KBM-7 (cell line): Measurements from ENCODE around the gene LYST.
"Not testable (repeated sequence)": the region's sequence is repeated elsewhere in the genome, so short reads cannot be mapped to it uniquely, and the experiment has no call there.

Experiments used
- DNase-seq: peaks from one replicate; pipeline ENCODE4 v3.0.0-alpha.2; 2015
- in situ Hi-C: fragments of 300-500 bp; cut with MboI; formaldehyde crosslinking; loops from 2 replicates; pipeline ENCODE4 v1.14.3; 2020; ENCODE audit warnings: low sequenced_read_pairs, low pct_unique_long_range_greater_than_20kb, mixed read lengths

LYST gene

DNA sequence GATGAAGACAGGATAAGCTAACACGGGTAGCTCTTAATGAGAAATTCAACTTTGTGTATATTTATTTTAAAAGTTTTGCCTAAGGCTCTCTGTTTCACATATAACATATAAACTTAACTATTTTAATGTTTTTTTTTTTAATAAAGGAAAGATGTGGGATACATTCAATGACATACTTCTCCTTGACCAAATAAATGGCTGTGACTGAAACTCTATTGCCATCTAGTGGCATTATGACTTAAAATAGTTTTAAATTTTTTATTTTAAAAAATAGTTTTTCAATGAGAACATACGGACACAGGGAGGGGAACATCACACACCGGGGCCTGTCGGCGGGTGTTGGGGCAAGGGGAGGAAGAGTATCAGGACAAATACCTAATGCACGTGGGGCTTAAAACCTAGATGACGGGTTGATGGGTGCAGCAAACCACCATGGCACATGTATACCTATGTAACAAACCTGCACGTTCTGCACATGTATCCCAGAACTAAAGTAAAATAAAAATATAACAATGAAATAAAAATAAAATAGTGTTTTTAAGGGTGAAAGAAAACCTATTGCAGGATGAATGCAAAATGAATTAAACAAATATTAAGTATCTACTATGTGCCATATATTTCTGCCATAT, 83.4 kb downstream of the LYST start:
- in situ Hi-C loops, result no loop called here

DNA sequence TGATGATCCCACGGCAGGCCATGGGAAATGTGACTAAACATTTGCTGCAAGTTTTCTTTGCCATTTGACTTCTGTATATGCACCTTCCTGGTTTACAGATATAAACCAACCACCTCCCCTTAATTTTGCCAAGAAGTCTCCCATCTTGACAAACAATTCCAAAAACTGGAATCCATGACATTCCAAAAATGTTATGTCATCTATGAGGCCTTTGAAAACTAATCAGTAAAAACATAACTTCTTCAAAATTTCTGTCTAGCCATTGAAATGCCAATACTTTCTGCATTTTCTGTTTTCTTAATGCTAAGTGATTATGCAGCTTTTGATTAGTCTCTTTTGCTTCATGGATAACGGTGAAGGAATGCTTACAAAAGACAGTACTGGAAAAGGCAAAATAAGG, 84.1 kb downstream of the LYST start:
- in situ Hi-C loops, result no loop called here
- DNase-seq, result no peak

More for the DNA sequence above, 83.4 kb downstream of the LYST start:
- DNase-seq, result peak; percentile 55

DNA sequence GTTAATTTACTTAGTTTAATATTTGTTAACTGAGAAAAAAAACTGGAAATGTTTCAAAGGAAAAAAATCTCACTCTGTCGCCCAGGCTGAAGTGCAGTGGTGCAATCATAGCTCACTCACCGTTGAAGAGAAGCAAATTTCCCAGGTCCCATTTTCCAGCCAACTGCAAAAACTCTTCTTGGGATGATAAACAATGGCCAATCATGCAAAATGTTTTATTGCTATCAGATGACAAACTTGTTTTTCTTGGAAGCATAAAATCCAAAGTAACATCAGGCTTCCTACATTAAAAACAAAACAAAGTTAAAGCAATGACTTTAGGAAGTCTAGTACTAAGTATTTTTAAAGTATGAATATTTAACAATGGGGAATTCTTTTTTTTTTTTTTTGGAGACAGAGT, 84.9 kb downstream of the LYST start:
- in situ Hi-C loops, result no loop called here

DNA sequence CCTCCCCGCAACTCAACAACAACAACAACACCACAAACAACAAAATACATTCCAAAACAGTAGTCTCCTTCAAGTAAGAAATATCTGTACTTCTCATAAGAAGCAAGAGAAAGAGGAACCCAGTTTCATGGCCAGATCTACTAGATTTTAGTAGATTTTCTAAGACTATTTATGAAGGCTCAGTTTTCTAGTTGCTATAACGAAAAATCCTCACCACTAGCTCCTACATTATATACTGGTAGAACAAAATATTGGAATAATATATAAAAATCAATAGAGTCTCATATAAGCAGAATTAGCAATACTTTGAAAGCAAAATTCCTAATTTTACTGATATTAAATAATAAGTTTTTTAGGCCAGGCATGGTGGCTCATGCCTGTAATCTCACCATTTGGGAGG, 86.9 kb downstream of the LYST start:
- in situ Hi-C loops, result no loop called here

More for the DNA sequence above, 84.9 kb downstream of the LYST start:
- DNase-seq, result no peak

DNA sequence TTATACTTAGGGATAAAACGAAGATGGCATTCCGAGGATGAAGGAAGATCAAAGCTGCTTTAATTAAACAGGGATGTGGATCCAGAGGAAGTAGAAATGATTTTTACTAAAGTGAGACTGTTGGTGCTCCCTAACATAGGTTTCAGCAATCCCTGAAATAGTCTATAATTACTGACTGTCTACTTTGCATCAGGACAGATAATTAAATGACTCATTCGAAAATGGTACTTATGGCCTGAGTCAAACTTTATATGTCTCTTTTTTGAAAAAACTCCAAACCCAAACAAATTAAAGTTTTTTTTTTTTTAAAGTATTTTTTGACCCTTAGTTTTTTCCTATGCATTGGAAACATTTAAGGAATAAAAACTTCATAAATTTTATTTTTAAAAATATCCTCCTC, 90.3 kb downstream of the LYST start:
- DNase-seq, result no peak
- in situ Hi-C loops, result no loop called here

More for the DNA sequence above, 86.9 kb downstream of the LYST start:
- DNase-seq, result no peak

DNA sequence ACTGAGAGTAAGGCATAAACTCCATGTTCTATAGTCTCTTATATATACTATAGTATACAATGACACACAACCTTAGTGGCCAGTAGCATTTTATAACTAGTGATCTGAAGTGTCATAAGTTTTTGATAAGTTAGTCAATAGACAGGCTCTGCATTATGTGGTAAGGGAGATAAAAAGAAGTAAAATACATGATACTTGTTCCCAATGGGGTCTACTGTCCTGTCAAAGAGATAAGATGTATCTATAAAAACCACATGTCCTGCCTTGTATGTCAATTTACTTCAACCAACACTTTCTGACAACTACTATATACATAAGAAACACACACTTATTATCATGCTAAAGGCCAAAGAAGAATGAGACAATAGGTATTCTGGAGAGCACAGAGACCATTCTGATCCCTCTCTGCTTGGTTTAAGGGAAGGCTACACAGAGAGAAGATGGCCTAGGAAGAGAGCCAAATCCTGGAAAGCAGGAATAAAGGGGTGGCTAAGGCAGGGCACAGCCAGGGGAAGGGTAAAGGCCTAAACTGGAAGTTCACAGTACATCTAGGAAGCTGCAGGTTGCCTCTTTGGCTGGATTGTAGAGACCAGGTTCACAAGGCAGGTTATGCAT, 91.4 kb downstream of the LYST start:
- in situ Hi-C loops, result no loop called here
- no peak for DNase-seq

DNA sequence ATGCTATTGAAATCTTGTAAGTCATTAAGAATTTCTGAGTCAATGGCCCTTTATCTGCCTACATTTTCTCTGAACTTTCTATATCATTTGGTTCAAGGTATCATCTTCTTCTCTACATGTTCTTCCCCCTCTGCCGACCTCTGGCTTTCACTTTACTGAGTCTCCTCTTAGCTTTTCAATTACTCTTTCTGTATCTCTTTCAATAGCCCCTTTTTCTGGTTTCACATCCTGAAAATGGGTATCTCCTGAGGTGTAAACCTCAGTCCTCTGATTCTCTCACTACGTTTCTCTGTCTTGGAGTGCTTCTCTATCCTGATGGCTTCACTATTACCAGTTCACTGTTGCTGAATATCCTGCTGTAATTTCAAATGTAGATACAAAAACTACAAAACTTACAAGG, 98.9 kb downstream of the LYST start:
- no peak for DNase-seq
- in situ Hi-C loops, result no loop called here

DNA sequence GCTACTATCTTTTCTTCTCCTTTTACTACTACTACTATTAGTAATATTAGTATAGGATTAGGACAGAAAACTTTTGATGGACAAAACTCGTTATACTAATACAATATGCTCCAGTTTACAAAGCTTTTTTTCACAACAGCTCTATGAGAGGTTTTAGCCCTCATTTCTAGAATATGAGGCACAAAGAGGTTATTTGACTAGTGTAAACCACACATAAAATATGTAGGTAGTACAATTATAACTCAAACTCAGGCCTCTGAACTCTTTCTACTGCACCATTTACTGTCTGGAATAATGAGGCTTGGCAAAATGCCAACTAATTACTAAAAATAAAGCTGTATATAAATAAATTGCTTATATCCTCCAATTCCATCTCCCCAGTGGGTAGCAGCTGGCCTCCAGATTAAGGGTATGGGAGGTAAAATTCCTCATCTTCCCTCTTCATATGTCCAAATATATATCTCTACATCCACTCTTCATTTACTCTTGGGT, 99.9 kb downstream of the LYST start:
- in situ Hi-C loops, result no loop called here
- no peak for DNase-seq

DNA sequence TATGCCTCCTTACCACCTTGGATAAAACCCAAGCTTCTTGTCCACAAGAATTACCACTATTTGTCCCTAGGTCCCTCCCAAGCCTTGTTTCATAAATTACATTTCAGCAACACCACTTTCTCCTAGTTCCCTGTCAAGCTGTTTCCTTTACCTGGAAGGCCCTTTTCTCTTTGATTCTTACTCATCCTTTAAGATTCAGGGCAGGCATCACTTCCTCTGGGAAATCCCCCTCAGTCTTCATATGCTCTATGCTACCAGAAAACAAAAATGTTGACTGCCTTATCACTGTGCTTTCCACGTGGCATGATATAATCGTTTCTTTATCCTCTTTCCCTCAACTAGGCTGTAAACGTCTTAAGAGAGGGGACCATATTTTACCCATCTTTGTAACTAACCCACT, 102.7 kb downstream of the LYST start:
- in situ Hi-C loops, result no loop called here

DNA sequence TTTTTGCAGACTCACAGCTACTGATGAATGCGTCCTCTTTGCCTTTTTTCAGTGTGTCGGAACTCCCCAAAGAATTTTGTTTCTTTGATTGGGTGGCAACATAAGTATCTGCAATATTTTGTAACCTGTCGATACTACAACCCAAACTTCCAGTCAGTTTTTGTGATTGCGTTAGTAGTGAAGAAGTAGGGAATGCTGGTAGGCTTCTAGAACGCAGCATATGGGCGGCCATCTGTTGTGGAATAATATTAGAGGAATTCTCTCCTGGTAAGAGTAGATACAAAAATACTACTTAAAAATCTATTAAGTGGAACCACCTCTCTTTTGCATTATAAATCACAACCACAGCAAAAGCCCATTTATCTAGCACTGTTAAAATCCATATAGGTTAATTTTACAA, 107.4 kb downstream of the LYST start:
- DNase-seq, result no peak
- in situ Hi-C loops, result no loop called here

More for the DNA sequence above, 102.7 kb downstream of the LYST start:
- no peak for DNase-seq

DNA sequence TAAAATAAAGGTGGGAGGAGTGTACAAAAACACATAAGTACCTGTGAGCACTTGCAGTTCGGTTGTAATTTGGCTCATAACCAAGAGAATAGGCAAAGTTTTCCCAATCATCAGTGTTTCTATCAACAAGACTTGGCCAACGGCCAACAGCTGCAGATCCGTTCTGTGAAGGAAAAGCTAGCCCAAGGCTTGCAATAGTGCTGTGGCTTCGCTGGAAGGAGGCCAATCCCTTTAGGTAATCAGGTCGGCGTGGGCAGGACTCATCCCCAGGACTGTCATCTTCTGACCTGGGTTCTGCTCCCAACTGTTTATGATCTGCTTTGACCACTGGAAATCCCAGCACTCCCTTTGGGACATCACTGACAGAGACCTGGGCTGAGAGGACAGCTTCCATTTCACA, 107.8 kb downstream of the LYST start:
- in situ Hi-C loops, result no loop called here
- no peak for DNase-seq

DNA sequence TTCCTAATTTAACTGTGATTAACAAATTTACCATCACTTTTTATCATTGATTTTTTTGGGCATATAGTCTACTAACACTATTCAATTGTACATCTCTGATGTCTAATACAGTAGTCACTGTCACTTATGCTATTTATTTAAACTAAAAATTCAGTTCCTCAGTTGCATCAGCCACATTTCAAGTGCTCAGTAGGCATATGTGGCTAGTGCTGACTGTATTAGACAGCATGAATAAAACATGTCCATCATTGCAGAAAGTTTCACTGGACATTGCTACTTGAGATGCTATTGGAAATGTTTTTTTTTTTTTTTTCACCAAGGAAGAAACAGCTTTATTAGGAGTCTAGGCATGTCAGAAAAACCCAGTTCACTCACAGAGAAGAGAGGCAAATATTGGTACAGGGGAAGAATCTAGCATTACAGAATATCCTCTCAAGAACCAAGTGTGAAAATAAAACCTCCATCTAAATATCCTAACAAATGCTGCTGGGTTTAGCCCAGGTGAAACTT, 109.1 kb downstream of the LYST start:
- DNase-seq, result no peak
- in situ Hi-C loops, result no loop called here

DNA sequence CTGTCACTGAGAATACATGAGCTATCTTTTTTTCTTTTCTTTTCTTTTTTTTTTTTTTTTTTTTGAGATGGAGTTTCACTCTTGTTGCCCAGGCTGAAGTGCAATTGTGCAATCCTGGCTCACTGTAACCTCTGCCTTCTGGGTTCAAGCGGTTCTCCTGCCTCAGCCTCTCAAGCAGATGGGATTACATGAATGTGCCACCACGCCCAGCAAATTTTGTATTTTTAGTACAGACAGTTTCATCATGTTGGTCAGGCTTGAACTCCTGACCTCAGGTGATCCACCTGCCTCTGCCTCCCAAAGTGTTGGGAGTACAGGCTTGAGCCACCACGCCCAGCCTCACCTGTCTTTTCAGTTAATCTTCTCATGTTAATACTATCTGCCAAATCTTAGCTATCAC, 112.5 kb downstream of the LYST start:
- in situ Hi-C loops, DNase-seq: not testable (repeated sequence)

DNA sequence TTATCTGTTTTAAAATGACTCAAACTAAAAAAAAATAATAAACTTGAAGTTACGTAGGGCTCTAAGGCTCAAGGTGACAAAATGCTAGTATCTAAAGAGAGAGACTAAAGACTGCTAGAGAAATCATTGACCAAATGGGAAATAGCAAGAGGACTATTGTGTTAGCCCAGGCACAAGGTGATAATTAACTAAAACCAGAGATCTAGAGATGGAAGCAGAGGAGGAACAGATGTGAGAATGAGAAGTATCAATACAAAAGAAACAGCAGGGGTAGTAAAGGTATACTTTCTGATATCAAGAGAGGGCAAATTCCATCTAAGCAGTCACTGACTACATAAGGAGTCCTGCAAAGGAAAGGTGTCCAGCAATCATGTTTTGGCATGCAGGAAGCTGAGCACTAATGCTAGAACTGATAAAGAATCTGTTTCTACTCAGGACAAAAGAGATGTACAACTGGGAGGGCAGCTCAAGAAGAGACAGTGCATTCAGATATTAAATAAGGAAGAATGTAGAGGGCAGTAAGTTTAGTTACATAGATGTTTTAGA, 116.9 kb downstream of the LYST start:
- no peak for DNase-seq
- in situ Hi-C loops, result no loop called here

DNA sequence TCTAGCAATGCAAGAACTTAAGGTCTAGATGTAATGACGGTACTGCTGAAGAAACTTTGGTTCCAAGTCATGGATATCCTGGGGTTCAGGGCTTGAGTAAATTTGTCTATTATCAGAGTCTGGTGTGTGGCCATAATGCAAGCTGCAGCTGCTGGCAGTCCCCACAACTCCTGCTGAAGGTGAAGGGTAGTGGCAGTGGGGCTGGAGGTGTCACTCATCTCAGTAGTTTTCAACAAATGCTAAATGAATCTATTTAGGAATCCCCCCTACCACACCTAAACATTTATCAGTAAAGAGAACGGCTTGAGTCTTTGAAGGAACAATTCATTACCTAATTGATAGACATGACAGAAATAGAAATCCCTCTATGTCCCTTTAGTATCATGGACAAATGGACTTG, 118.0 kb downstream of the LYST start:
- in situ Hi-C loops, result no loop called here
- DNase-seq, result no peak

DNA sequence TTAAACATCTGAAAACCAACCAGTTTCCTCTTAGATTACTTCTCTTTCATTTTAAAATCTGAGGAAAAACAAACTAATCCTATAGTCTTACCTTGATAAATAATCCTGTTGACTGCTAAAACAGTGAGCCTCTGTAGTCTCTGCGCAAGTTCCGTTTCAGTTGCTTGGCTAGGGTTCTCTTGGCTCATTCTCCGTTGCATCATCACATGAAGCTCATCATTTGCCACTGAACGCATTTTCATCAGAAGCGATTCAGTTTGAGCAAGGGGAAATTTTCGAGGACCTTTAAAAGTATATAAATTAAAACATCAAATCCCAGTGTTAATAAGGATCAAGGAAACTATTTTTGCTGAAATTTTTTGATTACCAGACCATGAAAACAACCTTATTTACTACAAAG, 120.5 kb downstream of the LYST start:
- in situ Hi-C loops, result no loop called here
- DNase-seq, result no peak

DNA sequence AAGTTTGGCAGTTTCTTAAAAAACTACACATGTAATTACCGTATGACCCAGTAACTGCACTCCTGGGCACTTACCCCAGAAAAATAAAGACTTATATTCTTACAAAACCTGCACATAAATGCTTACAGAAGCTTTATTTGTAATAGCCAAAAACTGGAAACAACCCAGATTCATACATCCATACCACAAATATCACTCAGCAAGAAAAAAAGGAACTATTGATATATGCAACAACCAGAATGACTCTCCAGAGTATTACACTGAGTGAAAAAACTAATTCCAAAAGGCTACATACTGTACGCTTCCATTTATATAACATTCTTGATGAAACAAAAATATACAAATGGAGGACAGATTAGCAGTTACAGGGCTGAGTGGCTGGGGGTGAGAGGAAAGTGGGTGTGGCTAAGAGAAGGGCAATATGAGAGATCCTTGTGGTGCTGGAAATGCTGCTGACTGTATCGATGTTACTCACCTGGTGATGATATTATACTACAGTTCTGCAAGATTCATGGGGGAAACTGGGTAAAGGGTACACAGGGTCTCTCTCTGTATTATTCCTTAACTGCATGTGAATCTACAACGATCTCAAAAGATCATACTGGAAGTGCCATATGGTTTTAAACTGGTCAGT, 121.1 kb downstream of the LYST start:
- in situ Hi-C loops, result no loop called here
- no peak for DNase-seq

DNA sequence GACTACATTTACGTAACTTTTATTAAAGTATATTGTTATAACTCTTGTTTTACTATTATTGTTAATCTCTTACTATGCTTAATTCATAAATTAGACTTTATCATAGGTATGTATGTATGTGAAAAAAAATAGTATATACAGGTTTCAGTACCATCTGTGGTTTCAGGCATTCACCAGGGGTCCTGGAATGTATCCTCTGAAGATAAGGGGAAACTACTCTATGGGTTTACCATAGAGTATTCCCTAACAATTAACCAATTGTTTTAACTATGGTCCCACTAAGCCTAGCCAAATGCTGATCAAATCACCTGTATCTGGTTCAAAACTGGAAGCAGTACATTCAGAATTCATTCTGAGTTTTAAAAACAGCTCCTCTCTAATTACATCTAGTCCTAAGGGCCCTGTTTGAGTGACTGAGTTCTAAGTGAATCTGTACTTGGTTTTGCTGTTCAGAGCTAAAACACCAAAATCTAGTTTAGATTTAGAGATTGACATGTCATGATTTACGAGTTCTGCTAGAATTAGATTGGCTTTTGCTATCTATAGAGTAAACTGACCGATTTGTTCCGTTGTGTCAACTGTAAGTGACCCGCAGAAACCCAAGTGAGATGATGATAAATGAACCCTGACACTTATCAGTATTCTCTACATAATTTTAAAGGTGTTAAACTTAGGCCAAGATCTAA, 123.6 kb downstream of the LYST start:
- DNase-seq, result no peak
- in situ Hi-C loops, result no loop called here

DNA sequence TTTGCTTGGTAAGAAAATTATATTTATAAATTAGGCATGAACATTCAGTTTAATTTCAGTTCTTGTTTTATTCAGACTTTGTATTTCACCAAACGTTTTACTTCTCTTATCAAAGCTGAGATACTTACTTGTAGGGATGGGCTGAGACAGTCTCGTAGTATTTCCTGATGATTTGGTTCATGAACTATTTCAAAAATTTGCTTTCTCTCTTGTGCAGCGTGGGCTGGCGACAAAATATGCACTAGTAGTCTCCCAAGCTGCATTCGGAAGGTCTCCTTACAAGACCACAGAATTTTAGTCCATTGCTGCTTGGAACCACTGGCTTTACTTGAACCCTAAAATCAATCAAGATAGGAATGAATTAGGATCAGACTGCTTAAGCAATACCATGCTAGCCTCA, 125.4 kb downstream of the LYST start:
- in situ Hi-C loops, result no loop called here

DNA sequence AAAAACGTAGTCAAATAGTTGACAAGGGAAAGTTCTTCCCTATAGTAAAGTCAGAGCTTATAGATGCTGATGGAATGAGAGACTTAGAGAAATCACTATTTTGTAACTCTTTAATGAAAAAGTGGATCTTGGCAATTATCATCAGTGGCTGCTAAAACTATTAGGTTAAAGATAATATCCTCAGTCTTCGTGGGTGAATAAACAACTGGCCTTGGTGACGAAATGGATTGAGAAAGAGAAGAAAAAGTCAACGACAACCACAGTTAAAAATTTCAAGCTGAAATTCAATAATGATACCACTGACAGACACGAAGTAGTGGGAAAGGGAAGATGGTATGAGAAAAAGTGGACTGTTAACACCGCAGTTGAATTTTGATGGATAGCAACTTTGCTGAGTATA, 127.1 kb downstream of the LYST start:
- in situ Hi-C loops, result no loop called here

More for the DNA sequence above, 125.4 kb downstream of the LYST start:
- DNase-seq, result no peak

More for the DNA sequence above, 127.1 kb downstream of the LYST start:
- DNase-seq, result no peak
